ENCODE results near the gene TBC1D21.

Gene TBC1D21

GRCh38 chr15:73862276-73862675 is 11.1 kb upstream of the TBC1D21 start:
- no peak for DNase-seq

- DNase-seq: no peak
Measured at GRCh38 chr15:73865379-73865778, 8.0 kb upstream of the TBC1D21 start.

GRCh38 chr15:73865904-73866303 is 7.5 kb upstream of the TBC1D21 start:
- DNase-seq: no peak

- no peak for DNase-seq
Measured at GRCh38 chr15:73866481-73866880, 6.9 kb upstream of the TBC1D21 start.

- no peak for DNase-seq
Measured at GRCh38 chr15:73866881-73867410, 6.4 kb upstream of the TBC1D21 start.

- no peak for DNase-seq
Measured at GRCh38 chr15:73867426-73867825, 5.9 kb upstream of the TBC1D21 start.

GRCh38 chr15:73867956-73868355 is 5.4 kb upstream of the TBC1D21 start:
- DNase-seq: no peak

- no peak for DNase-seq
Measured at GRCh38 chr15:73869216-73869995, 4.0 kb upstream of the TBC1D21 start.

- DNase-seq: no peak
Measured at GRCh38 chr15:73870700-73871408, 2.5 kb upstream of the TBC1D21 start.

GRCh38 chr15:73872346-73872745 is 1.0 kb upstream of the TBC1D21 start:
- DNase-seq: no peak

- DNase-seq: no peak
Measured at GRCh38 chr15:73873889-73874511, 636 bp downstream of the TBC1D21 start.

- no peak for DNase-seq
Measured at GRCh38 chr15:73879426-73879825, 6.1 kb downstream of the TBC1D21 start.

GRCh38 chr15:73881579-73882320 is 8.4 kb downstream of the TBC1D21 start:
- DNase-seq: no peak

- DNase-seq: no peak
Measured at GRCh38 chr15:73882761-73883419, 9.5 kb downstream of the TBC1D21 start.

- DNase-seq: no peak
Measured at GRCh38 chr15:73884159-73884558, 10.8 kb downstream of the TBC1D21 start.

- no peak for DNase-seq
Measured at GRCh38 chr15:73885954-73886700, 12.8 kb downstream of the TBC1D21 start.

GRCh38 chr15:73886717-73887345 is 13.5 kb downstream of the TBC1D21 start:
- no peak for DNase-seq

GRCh38 chr15:73887481-73887880 is 14.1 kb downstream of the TBC1D21 start:
- no peak for DNase-seq

- no peak for DNase-seq
Measured at GRCh38 chr15:73888224-73889041, 15.1 kb downstream of the TBC1D21 start.

Data from effector CD8-positive, alpha-beta T cell (primary cell).